HEK293 (cell line): Measurements from ENCODE around the gene AMACR.

Source experiments
- CTCF ChIA-PET: fragments of 350-600 bp; formaldehyde crosslinking; extraction: SDS; loops from one replicate; lab custom pipeline; 2021; ENCODE audit warnings: antibody characterized with exemption; lab: Yijun Ruan, JAX
- POLR2A ChIA-PET: fragments of 300-600 bp; formaldehyde crosslinking; extraction: SDS; loops from one replicate; lab custom pipeline; 2020; ENCODE audit warnings: antibody characterized with exemption, inconsistent platforms; lab: Yijun Ruan, JAX
- H3K27ac ChIP-seq: fragments of 200-500 bp; sonication (Bioruptor generic); 2 replicates; pipeline ENCODE4 v1.5.1; 2014; ENCODE audit warnings: low read depth, low read length, control low read depth, inconsistent platforms; ENCODE audit errors: extremely low read depth
- H3K36me3 ChIP-seq, 2 experiments: fragments of 200-500 bp in 1 of 2; sonication (Bioruptor generic) in 1 of 2; 1 replicate in 1 of 2; 2 replicates in 1 of 2; pipeline ENCODE4 v1.5.1; 2014 to 2017; ENCODE audit warnings: inconsistent platforms in 2 of 2, low read length in 2 of 2; ENCODE audit not compliant: control insufficient read depth in 2 of 2, insufficient read depth in 1 of 2
- H3K4me1 ChIP-seq: fragments of 200-500 bp; sonication (Bioruptor generic); 2 replicates; pipeline ENCODE4 v1.5.1; 2014; ENCODE audit warnings: mild to moderate bottlenecking, low read length, inconsistent platforms; ENCODE audit not compliant: control insufficient read depth, insufficient read depth
- H3K4me3 ChIP-seq: 2 replicates; pipeline ENCODE4 v1.5.1; 2011; ENCODE audit warnings: low read depth, mild to moderate bottlenecking, control low read depth, low read length, moderate library complexity
- H3K9me3 ChIP-seq: fragments of 200-500 bp; sonication (Bioruptor generic); 2 replicates; pipeline ENCODE4 v1.5.1; 2014; ENCODE audit warnings: low read depth, low read length, inconsistent platforms; ENCODE audit not compliant: control insufficient read depth, insufficient read depth
- HIC1 ChIP-seq: fragments of 450-650 bp; formaldehyde crosslinking; IDR thresholded peaks from 2 replicates; pipeline ENCODE4 v1.5.1; 2016; ENCODE audit warnings: missing biosample characterization, missing genetic modification characterization
- HOXA7 ChIP-seq: sonication (generic); formaldehyde crosslinking; IDR thresholded peaks from 2 replicates; pipeline ENCODE4 v1.8.1; 2022; ENCODE audit warnings: missing genetic modification reagents, borderline replicate concordance
- HOXD13 ChIP-seq: sonication (generic); formaldehyde crosslinking; IDR thresholded peaks from 2 replicates; pipeline ENCODE4 v1.8.0; 2022; ENCODE audit warnings: missing genetic modification reagents, borderline replicate concordance
- INSM2 ChIP-seq: fragments of 450-650 bp; formaldehyde crosslinking; IDR thresholded peaks from 2 replicates; pipeline ENCODE4 v1.5.1; 2016; ENCODE audit warnings: missing biosample characterization, missing genetic modification characterization
- SCRT2 ChIP-seq: fragments of 450-650 bp; formaldehyde crosslinking; IDR thresholded peaks from 2 replicates; pipeline ENCODE4 v1.5.1; 2016; ENCODE audit warnings: missing biosample characterization, missing genetic modification characterization
- SP3 ChIP-seq: fragments of 450-650 bp; formaldehyde crosslinking; IDR thresholded peaks from 2 replicates; pipeline ENCODE4 v1.5.1; 2016; ENCODE audit warnings: missing biosample characterization, missing genetic modification characterization
- TRIM28 ChIP-seq: IDR thresholded peaks from 2 replicates; pipeline ENCODE4 v1.6.1; 2011; ENCODE audit warnings: low read length, control low read depth, borderline replicate concordance
- ZFP37 ChIP-seq: fragments of 450-650 bp; formaldehyde crosslinking; IDR thresholded peaks from 2 replicates; pipeline ENCODE4 v1.5.1; 2016; ENCODE audit warnings: missing biosample characterization, missing genetic modification characterization
- ZNF112 ChIP-seq: fragments of 450-650 bp; formaldehyde crosslinking; IDR thresholded peaks from 2 replicates; pipeline ENCODE4 v1.5.0; 2017; ENCODE audit warnings: missing biosample characterization, missing genetic modification characterization
- ZNF146 ChIP-seq: fragments of 450-650 bp; formaldehyde crosslinking; IDR thresholded peaks from 2 replicates; pipeline ENCODE4 v1.5.1; 2016; ENCODE audit warnings: missing biosample characterization, missing genetic modification characterization
- ZNF221 ChIP-seq: fragments of 450-650 bp; formaldehyde crosslinking; IDR thresholded peaks from 2 replicates; pipeline ENCODE4 v1.5.1; 2017; ENCODE audit warnings: missing biosample characterization, missing genetic modification characterization, borderline replicate concordance
- ZNF24 ChIP-seq: fragments of 450-650 bp; formaldehyde crosslinking; IDR thresholded peaks from 2 replicates; pipeline ENCODE4 v1.5.1; 2016; ENCODE audit warnings: missing biosample characterization, missing genetic modification characterization
- ZNF311 ChIP-seq: fragments of 450-650 bp; formaldehyde crosslinking; IDR thresholded peaks from 2 replicates; pipeline ENCODE4 v1.5.1; 2017; ENCODE audit warnings: missing biosample characterization, missing genetic modification characterization, borderline replicate concordance
- ZNF37A ChIP-seq: fragments of 450-650 bp; IDR thresholded peaks from 2 replicates; pipeline ENCODE4 v1.5.1; 2018; ENCODE audit warnings: missing biosample characterization, missing genetic modification characterization
- ZNF404 ChIP-seq: fragments of 450-650 bp; formaldehyde crosslinking; IDR thresholded peaks from 2 replicates; pipeline ENCODE4 v1.5.1; 2017; ENCODE audit warnings: missing biosample characterization, missing genetic modification characterization
- ZNF426 ChIP-seq: fragments of 450-650 bp; formaldehyde crosslinking; IDR thresholded peaks from 2 replicates; pipeline ENCODE4 v1.5.1; 2017; ENCODE audit warnings: missing biosample characterization, missing genetic modification characterization, mild to moderate bottlenecking, inconsistent platforms, moderate library complexity
- ZNF433 ChIP-seq: fragments of 450-650 bp; formaldehyde crosslinking; IDR thresholded peaks from 2 replicates; pipeline ENCODE4 v1.5.1; 2016; ENCODE audit warnings: missing biosample characterization, missing genetic modification characterization, low read depth
- ZNF510 ChIP-seq: fragments of 450-650 bp; formaldehyde crosslinking; IDR thresholded peaks from 2 replicates; pipeline ENCODE4 v1.5.1; 2018; ENCODE audit warnings: mild to moderate bottlenecking, missing genetic modification characterization, missing biosample characterization; ENCODE audit not compliant: insufficient replicate concordance
- ZNF514 ChIP-seq: fragments of 450-650 bp; formaldehyde crosslinking; IDR thresholded peaks from 2 replicates; pipeline ENCODE4 v1.5.1; 2016; ENCODE audit warnings: missing biosample characterization, missing genetic modification characterization
- ZNF571 ChIP-seq: fragments of 450-650 bp; formaldehyde crosslinking; IDR thresholded peaks from 2 replicates; pipeline ENCODE4 v1.5.0; 2017; ENCODE audit warnings: missing biosample characterization, missing genetic modification characterization
- ZNF624 ChIP-seq: fragments of 450-650 bp; formaldehyde crosslinking; IDR thresholded peaks from 2 replicates; pipeline ENCODE4 v1.5.1; 2017; ENCODE audit warnings: missing biosample characterization, missing genetic modification characterization
- ZNF629 ChIP-seq: fragments of 450-650 bp; formaldehyde crosslinking; IDR thresholded peaks from 2 replicates; pipeline ENCODE4 v1.5.1; 2017; ENCODE audit warnings: missing biosample characterization, missing genetic modification characterization
- ZNF707 ChIP-seq: fragments of 450-650 bp; formaldehyde crosslinking; IDR thresholded peaks from 2 replicates; pipeline ENCODE4 v1.5.1; 2016; ENCODE audit warnings: missing biosample characterization, missing genetic modification characterization
- ZNF843 ChIP-seq: fragments of 450-650 bp; formaldehyde crosslinking; IDR thresholded peaks from 2 replicates; pipeline ENCODE4 v1.5.1; 2016; ENCODE audit warnings: missing biosample characterization, missing genetic modification characterization
- ZXDB ChIP-seq: fragments of 450-650 bp; formaldehyde crosslinking; IDR thresholded peaks from 2 replicates; pipeline ENCODE4 v1.5.1; 2016; ENCODE audit warnings: missing biosample characterization, missing genetic modification characterization
- TF ChIP-seq, protein P1 (sequence below): fragments of 450-650 bp; formaldehyde crosslinking; IDR thresholded peaks from 2 replicates; pipeline ENCODE4 v1.5.1; 2017; ENCODE audit warnings: missing biosample characterization, missing genetic modification characterization
- TF ChIP-seq, protein P2 (sequence below): fragments of 450-650 bp; formaldehyde crosslinking; IDR thresholded peaks from 2 replicates; pipeline ENCODE4; 2016; ENCODE audit warnings: missing biosample characterization, missing genetic modification characterization
- TF ChIP-seq, protein P3 (sequence below): fragments of 450-650 bp; formaldehyde crosslinking; optimal IDR thresholded peaks from 2 replicates; pipeline ENCODE3; 2016; ENCODE audit warnings: missing biosample characterization, mild to moderate bottlenecking, missing genetic modification characterization

AMACR gene

GRCh38 chr5:33984178-33984577, 23.7 kb downstream of the AMACR start:
- H3K4me3 ChIP-seq: no peak overlapping the region
- no peak overlapping the region for H3K27ac ChIP-seq
- CTCF ChIA-PET: interaction anchor here (1.0 to 3.9 kb wide), 2 partner anchors 14 to 391 kb away, joined by 4 to 14 read pairs; no protein-coding TSS in a partner anchor
- H3K9me3 ChIP-seq: no peaks in the 10 kb centered on the region
- no peak for TF ChIP-seq ZNF37A (tag by site-specific recombination)
- no peak for TF ChIP-seq ZNF24 (tag by site-specific recombination)
- no peak for TF ChIP-seq ZNF707 (tag by site-specific recombination)
- TF ChIP-seq, protein P1, sequence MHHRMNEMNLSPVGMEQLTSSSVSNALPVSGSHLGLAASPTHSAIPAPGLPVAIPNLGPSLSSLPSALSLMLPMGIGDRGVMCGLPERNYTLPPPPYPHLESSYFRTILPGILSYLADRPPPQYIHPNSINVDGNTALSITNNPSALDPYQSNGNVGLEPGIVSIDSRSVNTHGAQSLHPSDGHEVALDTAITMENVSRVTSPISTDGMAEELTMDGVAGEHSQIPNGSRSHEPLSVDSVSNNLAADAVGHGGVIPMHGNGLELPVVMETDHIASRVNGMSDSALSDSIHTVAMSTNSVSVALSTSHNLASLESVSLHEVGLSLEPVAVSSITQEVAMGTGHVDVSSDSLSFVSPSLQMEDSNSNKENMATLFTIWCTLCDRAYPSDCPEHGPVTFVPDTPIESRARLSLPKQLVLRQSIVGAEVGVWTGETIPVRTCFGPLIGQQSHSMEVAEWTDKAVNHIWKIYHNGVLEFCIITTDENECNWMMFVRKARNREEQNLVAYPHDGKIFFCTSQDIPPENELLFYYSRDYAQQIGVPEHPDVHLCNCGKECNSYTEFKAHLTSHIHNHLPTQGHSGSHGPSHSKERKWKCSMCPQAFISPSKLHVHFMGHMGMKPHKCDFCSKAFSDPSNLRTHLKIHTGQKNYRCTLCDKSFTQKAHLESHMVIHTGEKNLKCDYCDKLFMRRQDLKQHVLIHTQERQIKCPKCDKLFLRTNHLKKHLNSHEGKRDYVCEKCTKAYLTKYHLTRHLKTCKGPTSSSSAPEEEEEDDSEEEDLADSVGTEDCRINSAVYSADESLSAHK (tag by site-specific recombination): no peak
- no peak for TF ChIP-seq ZNF510
- TF ChIP-seq HIC1 (tag by site-specific recombination): no peak
- no peak for TF ChIP-seq SP3 (tag by site-specific recombination)
- no peak for TF ChIP-seq HOXA7 (CRISPR knock-in tag)
- TF ChIP-seq ZNF146: no peak
- TF ChIP-seq, protein P2, sequence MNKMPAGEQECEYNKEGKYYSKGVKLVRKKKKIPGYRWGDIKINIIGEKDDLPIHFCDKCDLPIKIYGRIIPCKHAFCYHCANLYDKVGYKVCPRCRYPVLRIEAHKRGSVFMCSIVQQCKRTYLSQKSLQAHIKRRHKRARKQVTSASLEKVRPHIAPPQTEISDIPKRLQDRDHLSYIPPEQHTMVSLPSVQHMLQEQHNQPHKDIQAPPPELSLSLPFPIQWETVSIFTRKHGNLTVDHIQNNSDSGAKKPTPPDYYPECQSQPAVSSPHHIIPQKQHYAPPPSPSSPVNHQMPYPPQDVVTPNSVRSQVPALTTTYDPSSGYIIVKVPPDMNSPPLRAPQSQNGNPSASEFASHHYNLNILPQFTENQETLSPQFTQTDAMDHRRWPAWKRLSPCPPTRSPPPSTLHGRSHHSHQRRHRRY: no peak
- no peak for TF ChIP-seq ZNF426 (tag by site-specific recombination)
- no peak for TF ChIP-seq ZNF629 (tag by site-specific recombination)
- TF ChIP-seq ZNF404: no peak
- TF ChIP-seq ZNF112 (tag by site-specific recombination): no peak
- TF ChIP-seq ZNF624: no peak
- TF ChIP-seq ZNF843 (tag by site-specific recombination): no peak
- no peak for TF ChIP-seq ZNF514 (tag by site-specific recombination)
- no peak for TF ChIP-seq TRIM28
- TF ChIP-seq ZFP37 (tag by site-specific recombination): no peak
- no peaks in the 10 kb centered on the region for H3K4me1 ChIP-seq
- peaks cover 13 to 22% of the 10 kb centered on the region in 2 experiments; a peak in 2 of 3 replicates for H3K36me3 ChIP-seq
- POLR2A ChIA-PET: no interaction called here

DNA sequence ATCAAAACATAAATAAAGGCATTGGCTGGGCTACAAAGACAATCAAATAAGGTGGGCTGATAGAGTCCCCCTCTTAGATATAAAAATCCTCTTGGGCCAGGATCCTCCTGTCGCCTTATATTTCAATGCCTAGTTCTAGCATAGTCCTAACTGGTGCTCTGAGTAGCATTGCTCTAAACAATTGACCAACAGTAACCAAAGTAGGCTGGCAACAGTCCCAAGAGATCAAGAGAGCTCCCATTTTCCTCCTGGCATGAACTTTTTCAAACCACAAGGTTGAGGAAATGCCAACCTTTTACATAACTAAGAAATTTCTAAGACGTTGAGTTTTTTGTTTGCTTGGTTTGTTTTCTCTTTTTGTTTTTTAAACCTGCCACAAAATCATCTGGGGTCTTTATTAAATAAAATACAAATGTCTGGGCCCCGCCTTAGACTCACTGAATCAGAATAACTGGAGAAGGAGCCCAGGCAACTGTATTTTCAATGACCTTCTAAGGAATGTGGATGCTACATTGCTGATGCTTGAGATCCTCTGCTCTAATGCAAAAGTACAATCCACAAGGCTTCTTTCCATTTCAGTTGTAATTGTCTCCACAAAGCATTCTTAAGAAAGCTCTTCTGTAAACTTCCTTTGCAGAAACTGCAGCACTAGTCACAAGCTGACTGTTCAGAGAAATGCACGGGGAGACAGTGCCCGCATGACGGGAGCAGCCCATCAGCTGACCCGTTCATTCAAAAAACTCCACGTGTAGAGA, 26.3 kb downstream of the AMACR start:
- Histone ChIP-seq H3K9me3 (no peaks in the 10 kb centered on the region), H3K36me3 (no peaks in the 10 kb centered on the region)
- CTCF ChIA-PET: interaction anchor here (1.0 to 3.9 kb wide), 3 partner anchors 11 to 470 kb away, joined by 3 to 14 read pairs (median 4); no protein-coding TSS in a partner anchor
- TF ChIP-seq ZNF311 (tag by site-specific recombination) (no peak), ZNF221 (tag by site-specific recombination) (no peak), ZNF433 (tag by site-specific recombination) (no peak), ZXDB (tag by site-specific recombination) (no peak), SCRT2 (tag by site-specific recombination) (no peak), ZNF707 (tag by site-specific recombination) (no peak), INSM2 (tag by site-specific recombination) (no peak), HOXD13 (no peak), ZNF571 (tag by site-specific recombination) (no peak)
- TF ChIP-seq, protein P3, sequence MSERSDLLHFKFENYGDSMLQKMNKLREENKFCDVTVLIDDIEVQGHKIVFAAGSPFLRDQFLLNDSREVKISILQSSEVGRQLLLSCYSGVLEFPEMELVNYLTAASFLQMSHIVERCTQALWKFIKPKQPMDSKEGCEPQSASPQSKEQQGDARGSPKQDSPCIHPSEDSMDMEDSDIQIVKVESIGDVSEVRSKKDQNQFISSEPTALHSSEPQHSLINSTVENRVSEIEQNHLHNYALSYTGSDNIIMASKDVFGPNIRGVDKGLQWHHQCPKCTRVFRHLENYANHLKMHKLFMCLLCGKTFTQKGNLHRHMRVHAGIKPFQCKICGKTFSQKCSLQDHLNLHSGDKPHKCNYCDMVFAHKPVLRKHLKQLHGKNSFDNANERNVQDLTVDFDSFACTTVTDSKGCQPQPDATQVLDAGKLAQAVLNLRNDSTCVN (tag by site-specific recombination): no peak
- TF ChIP-seq, all 188 proteins: peak for 0
- H3K27ac ChIP-seq: no peak overlapping the region
- POLR2A ChIA-PET: interaction anchor here (0.7 kb wide), 1 partner anchor 27 kb away, joined by 3 read pairs; the partner anchor contains the start of gene AMACR
- no peaks in the 10 kb centered on the region for H3K4me1 ChIP-seq
- no peak overlapping the region for H3K4me3 ChIP-seq
